ENCODE measurements around the gene TRIO.

- TF ChIP-seq, protein P1, sequence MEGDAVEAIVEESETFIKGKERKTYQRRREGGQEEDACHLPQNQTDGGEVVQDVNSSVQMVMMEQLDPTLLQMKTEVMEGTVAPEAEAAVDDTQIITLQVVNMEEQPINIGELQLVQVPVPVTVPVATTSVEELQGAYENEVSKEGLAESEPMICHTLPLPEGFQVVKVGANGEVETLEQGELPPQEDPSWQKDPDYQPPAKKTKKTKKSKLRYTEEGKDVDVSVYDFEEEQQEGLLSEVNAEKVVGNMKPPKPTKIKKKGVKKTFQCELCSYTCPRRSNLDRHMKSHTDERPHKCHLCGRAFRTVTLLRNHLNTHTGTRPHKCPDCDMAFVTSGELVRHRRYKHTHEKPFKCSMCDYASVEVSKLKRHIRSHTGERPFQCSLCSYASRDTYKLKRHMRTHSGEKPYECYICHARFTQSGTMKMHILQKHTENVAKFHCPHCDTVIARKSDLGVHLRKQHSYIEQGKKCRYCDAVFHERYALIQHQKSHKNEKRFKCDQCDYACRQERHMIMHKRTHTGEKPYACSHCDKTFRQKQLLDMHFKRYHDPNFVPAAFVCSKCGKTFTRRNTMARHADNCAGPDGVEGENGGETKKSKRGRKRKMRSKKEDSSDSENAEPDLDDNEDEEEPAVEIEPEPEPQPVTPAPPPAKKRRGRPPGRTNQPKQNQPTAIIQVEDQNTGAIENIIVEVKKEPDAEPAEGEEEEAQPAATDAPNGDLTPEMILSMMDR (IDR thresholded peaks at IDR 0.05) = no peak
- TF ChIP-seq POLR2A (IDR thresholded peaks at IDR 0.05) = no peak
Observed at GRCh38 chr5:14110196-14110595, 32.9 kb upstream of the TRIO start.
